Neural cell (in vitro differentiated cells): Measurements from ENCODE around the gene LPP.

Experiments
- CTCF ChIP-seq: fragments of 450-650 bp; IDR thresholded peaks from 2 replicates; pipeline ENCODE4 v1.5.1; 2014; ENCODE audit warnings: antibody characterized with exemption, mild to moderate bottlenecking, moderate library complexity; ENCODE audit not compliant: poor library complexity, severe bottlenecking
- EP300 ChIP-seq: fragments of 450-650 bp; conservative IDR thresholded peaks from 2 replicates; pipeline ENCODE4 v1.6.1; 2014; ENCODE audit warnings: antibody characterized with exemption, mild to moderate bottlenecking, moderate library complexity; ENCODE audit not compliant: poor library complexity, severe bottlenecking
- EZH2 ChIP-seq: fragments of 200-600, 300-800 bp; shearing (Covaris generic), sonication (generic); IDR thresholded peaks from 2 replicates; pipeline ENCODE4 v1.6.1; 2014; ENCODE audit warnings: antibody characterized with exemption, low read length, borderline replicate concordance, mild to moderate bottlenecking; ENCODE audit not compliant: insufficient read depth, poor library complexity, severe bottlenecking
- POLR2AphosphoS5 ChIP-seq: IDR thresholded peaks from 2 replicates; pipeline ENCODE4 v1.6.1; 2012
- REST ChIP-seq: IDR thresholded peaks from 2 replicates; pipeline ENCODE4 v1.6.1; 2012; ENCODE audit warnings: borderline replicate concordance
- TAF1 ChIP-seq: IDR thresholded peaks from 2 replicates; pipeline ENCODE4 v1.6.1; 2012; ENCODE audit warnings: low read depth

GRCh38 chr3:188568736-188569135 is 414.8 kb downstream of the LPP start:
- TF ChIP-seq CTCF (no peak), POLR2AphosphoS5 (no peak), TAF1 (no peak), EZH2 (no peak), EP300 (no peak), REST (no peak)
